RWPE1 (cell line): ENCODE results near the gene DLGAP1.

ENCODE experiments used
- CTCF ChIA-PET: fragments of 350-600 bp; sonication (Branson Sonifier 250); formaldehyde crosslinking; extraction: SDS; loops from one replicate; lab custom pipeline; 2021; lab: Yijun Ruan, JAX
- POLR2A ChIA-PET: fragments of 400-600 bp; formaldehyde crosslinking; extraction: SDS; loops from one replicate; lab custom pipeline; 2020; ENCODE audit warnings: antibody characterized with exemption; ENCODE audit not compliant: low non-redundant PET; lab: Yijun Ruan, JAX
- DNase-seq: peaks from one replicate; pipeline ENCODE4 v3.0.0; 2012; ENCODE audit warnings: low spot score
- H3K27ac ChIP-seq: fragments of 450-650 bp; 2 replicates; pipeline ENCODE4 v1.5.1; 2017
- TF ChIP-seq, protein P1 (sequence below): fragments of 450-650 bp; conservative IDR thresholded peaks from 2 replicates; pipeline ENCODE4 v1.5.1; 2017; ENCODE audit warnings: low read depth, mild to moderate bottlenecking

DLGAP1 gene

DNA sequence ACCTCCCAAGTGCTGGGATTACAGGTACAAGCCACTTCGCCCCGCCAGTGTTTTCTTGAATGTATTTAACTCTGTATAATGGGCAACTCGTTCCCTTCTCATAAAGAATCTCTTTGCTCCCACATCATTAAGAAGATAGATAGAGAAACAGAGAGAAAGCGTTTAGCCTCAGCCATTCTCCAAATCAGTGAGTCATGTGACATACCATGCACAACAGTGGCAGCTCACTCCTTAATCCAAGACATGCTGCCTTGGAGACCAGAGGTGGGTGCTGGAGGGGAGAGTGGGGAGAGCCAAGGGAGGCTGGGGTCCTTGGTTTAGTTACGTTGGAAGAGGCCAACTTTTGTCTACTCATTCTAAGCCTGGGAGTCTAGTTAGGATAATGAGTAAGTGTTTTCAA lies 950.5 kb downstream of the DLGAP1 start:
- POLR2A ChIA-PET: no interaction called here
- TF ChIP-seq, protein P1, sequence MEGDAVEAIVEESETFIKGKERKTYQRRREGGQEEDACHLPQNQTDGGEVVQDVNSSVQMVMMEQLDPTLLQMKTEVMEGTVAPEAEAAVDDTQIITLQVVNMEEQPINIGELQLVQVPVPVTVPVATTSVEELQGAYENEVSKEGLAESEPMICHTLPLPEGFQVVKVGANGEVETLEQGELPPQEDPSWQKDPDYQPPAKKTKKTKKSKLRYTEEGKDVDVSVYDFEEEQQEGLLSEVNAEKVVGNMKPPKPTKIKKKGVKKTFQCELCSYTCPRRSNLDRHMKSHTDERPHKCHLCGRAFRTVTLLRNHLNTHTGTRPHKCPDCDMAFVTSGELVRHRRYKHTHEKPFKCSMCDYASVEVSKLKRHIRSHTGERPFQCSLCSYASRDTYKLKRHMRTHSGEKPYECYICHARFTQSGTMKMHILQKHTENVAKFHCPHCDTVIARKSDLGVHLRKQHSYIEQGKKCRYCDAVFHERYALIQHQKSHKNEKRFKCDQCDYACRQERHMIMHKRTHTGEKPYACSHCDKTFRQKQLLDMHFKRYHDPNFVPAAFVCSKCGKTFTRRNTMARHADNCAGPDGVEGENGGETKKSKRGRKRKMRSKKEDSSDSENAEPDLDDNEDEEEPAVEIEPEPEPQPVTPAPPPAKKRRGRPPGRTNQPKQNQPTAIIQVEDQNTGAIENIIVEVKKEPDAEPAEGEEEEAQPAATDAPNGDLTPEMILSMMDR: no peak
- CTCF ChIA-PET: no interaction called here
- no peak for DNase-seq
- H3K27ac ChIP-seq: no peak overlapping the region

- H3K27ac ChIP-seq: no peak overlapping the region
- ChIA-PET POLR2A (no interaction called here), CTCF (no interaction called here)
- no peak for DNase-seq
- TF ChIP-seq, protein P1: no peak
Measured at GRCh38 chr18:3502650-3503049, 952.5 kb downstream of the DLGAP1 start.

DNA sequence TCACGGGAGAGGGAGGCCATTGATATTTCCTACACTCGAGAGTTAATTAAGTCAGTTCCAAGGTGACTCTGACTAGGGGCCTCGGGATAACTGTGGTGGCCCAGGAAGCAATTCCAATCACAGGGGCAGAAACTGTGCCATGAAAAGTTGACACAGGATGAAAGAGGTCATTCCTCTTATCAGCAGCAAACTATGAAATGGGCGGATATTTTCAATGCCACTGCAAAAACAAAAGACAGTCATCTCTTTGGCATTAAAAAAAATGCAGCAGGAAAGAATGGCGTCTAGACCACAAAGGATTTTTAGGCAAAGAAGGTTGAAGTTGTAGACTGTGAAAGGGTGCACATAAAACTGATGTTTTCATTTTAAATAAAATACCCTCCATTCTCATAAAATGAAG lies 955.1 kb downstream of the DLGAP1 start:
- POLR2A ChIA-PET: no interaction called here
- H3K27ac ChIP-seq: no peak overlapping the region
- no peak for DNase-seq
- CTCF ChIA-PET: interaction anchor here (0.6 kb wide), 1 partner anchor 40 kb away, joined by 3 read pairs; no protein-coding TSS in a partner anchor
- TF ChIP-seq, protein P1: no peak

DNA sequence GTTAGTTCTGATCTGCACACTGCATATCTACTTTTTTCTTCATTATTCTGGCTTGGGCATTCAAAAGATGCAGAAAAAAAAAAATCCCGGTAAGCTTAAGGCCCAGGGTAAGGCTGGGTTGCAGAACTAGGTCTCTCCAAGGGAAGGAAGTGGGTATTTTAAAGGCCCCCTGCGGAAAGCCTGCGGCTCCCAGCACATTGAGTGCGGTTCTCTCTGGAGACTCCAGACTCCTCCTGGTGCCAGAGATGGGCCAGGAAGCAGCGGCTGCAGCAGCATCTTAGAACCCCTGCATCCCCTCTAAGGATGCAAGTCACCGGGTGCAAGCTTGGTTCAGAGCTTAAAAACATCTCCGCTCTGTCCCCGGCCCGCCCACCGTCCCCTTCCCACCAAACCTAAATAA lies 955.6 kb downstream of the DLGAP1 start:
- ChIA-PET CTCF (interaction anchor here (0.6 kb wide), 1 partner anchor 40 kb away, joined by 3 read pairs; no protein-coding TSS in a partner anchor), POLR2A (no interaction called here)
- TF ChIP-seq, protein P1: no peak
- no peak for DNase-seq
- no peak overlapping the region for H3K27ac ChIP-seq

DNA sequence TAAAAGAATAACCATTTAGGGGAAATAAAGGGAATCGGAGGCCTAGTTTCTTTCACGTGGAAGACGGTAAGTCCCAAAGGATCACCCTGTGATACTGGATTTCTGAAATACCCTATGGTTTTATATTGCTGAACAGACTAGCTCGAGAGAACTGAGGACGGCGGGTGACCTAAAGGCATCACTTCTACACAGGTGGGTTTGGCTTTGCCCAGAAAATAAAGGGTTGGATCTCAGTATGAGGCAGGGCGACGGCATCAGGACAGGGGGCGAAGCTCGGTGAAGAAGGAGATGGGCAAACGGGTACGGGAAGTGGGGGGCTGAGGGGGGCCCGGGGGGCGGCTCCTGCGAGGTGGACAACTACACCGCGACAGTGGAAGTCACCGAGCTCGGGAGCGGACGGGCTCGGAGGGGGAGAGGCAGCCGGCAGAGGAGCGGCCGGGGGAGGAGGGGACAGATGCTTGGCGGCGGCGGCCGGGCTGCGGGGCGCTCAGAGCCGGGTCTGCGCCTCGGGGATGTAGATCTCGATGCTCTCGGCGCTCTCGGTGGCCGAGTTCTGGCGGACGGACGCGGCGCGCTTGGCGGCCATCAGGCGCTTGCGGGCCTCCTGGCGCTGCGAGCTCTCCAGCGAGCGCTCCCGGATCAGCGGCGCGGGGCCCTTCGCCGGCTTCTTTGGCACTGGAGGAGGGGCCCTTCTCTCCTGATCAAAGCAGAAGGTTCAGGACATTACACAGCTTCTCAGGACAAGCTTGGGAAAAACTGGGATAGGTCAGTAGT lies 956.2 kb downstream of the DLGAP1 start:
- TF ChIP-seq, protein P1: no peak
- CTCF ChIA-PET: interaction anchor here (0.6 to 0.8 kb wide), 2 partner anchors 9 to 99 kb away, joined by 3 read pairs; no protein-coding TSS in a partner anchor
- peak; percentile 32 for DNase-seq
- POLR2A ChIA-PET: no interaction called here
- no peak overlapping the region for H3K27ac ChIP-seq

GRCh38 chr18:3495691-3496430 lies 959.2 kb downstream of the DLGAP1 start:
- CTCF ChIA-PET: interaction anchor here (0.9 kb wide), 1 partner anchor 93 kb away, joined by 4 read pairs; no protein-coding TSS in a partner anchor
- DNase-seq: no peak
- POLR2A ChIA-PET: no interaction called here
- TF ChIP-seq, protein P1: no peak
- no peak overlapping the region for H3K27ac ChIP-seq
